ENCODE measurements around the gene GATAD2B.

GRCh38 chr1:153963030-153963849 lies 40.5 kb upstream of the GATAD2B start, which contains the start of gene SLC39A1:
- TF ChIP-seq, protein P1, sequence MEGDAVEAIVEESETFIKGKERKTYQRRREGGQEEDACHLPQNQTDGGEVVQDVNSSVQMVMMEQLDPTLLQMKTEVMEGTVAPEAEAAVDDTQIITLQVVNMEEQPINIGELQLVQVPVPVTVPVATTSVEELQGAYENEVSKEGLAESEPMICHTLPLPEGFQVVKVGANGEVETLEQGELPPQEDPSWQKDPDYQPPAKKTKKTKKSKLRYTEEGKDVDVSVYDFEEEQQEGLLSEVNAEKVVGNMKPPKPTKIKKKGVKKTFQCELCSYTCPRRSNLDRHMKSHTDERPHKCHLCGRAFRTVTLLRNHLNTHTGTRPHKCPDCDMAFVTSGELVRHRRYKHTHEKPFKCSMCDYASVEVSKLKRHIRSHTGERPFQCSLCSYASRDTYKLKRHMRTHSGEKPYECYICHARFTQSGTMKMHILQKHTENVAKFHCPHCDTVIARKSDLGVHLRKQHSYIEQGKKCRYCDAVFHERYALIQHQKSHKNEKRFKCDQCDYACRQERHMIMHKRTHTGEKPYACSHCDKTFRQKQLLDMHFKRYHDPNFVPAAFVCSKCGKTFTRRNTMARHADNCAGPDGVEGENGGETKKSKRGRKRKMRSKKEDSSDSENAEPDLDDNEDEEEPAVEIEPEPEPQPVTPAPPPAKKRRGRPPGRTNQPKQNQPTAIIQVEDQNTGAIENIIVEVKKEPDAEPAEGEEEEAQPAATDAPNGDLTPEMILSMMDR (IDR thresholded peaks at IDR 0.05) = no peak
- peak in 1 of 4 donors; percentile 20 for TF ChIP-seq POLR2A (IDR thresholded peaks at IDR 0.05)
- peak; percentile 63 to 77 (median 75) for TF ChIP-seq POLR2AphosphoS5 (IDR thresholded peaks at IDR 0.05)
- no peak for TF ChIP-seq EP300 (IDR thresholded peaks at IDR 0.05)

Data from stomach (tissue), 4 donors.